ENCODE data around the gene UNC45B.

DNA sequence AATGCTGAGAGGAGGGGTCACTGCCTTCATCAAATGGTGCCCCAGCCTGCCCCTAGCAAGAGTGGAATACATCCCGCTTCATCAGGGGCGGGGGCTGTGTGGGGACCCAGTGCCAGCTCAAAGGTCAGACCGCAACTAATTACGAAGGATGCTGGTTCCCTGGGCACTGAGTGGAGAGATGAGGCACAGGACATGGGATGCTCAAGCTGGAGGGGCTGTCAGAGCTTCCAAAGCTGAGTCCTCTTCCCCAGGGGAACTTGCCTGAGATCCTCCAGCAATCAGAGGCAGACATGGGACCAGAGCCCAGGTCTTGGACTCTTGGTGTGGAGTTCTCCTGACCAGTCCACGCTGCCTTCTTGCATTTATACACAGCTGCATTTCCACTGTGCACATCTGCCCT is 18.9 kb downstream of the UNC45B start:
- no peak for TF ChIP-seq CTCF (IDR thresholded peaks at IDR 0.05; ENCODE audit: poor library complexity, severe bottlenecking)
- no peak for TF ChIP-seq REST (IDR thresholded peaks at IDR 0.05; ENCODE audit: borderline replicate concordance)
